NCI-H1694 treated with DMSO at 0.1 percent for 48 hours (cell line): ENCODE measurements around the gene ERICH2.

Experiments
- DNase-seq: peaks from one replicate; lab custom pipeline; 2025; lab: John Stamatoyannopoulos, UW

Gene ERICH2

GRCh38 chr2:170763232-170763631 lies 6.9 kb upstream of the ERICH2 start:
- DNase-seq: no peak

GRCh38 chr2:170764880-170765261 lies 5.3 kb upstream of the ERICH2 start:
- DNase-seq: no peak

- DNase-seq: no peak
Measured at GRCh38 chr2:170766693-170767092, 3.5 kb upstream of the ERICH2 start.

GRCh38 chr2:170770606-170771420 lies 635 bp downstream of the ERICH2 start:
- DNase-seq: peak; percentile 60

- no peak for DNase-seq
Measured at GRCh38 chr2:170771421-170771937, 1.3 kb downstream of the ERICH2 start.

- DNase-seq: no peak
Measured at GRCh38 chr2:170772295-170772694, 2.1 kb downstream of the ERICH2 start.

- DNase-seq: no peak
Measured at GRCh38 chr2:170774074-170774473, 3.9 kb downstream of the ERICH2 start.

GRCh38 chr2:170778900-170779299 lies 8.7 kb downstream of the ERICH2 start:
- no peak for DNase-seq

- DNase-seq: no peak
Measured at GRCh38 chr2:170779304-170779703, 9.1 kb downstream of the ERICH2 start.

- no peak for DNase-seq
Measured at GRCh38 chr2:170782673-170783072, 12.5 kb downstream of the ERICH2 start.

GRCh38 chr2:170783549-170783948 lies 13.4 kb downstream of the ERICH2 start:
- no peak for DNase-seq

- no peak for DNase-seq
Measured at GRCh38 chr2:170798996-170799395, 28.8 kb downstream of the ERICH2 start.

- DNase-seq: no peak
Measured at GRCh38 chr2:170806548-170806947, 36.4 kb downstream of the ERICH2 start.

- peak; percentile 85 for DNase-seq
Measured at GRCh38 chr2:170812710-170813600, 42.8 kb downstream of the ERICH2 start.

- no peak for DNase-seq
Measured at GRCh38 chr2:170813611-170814532, 43.7 kb downstream of the ERICH2 start.

- no peak for DNase-seq
Measured at GRCh38 chr2:170814533-170815230, 44.5 kb downstream of the ERICH2 start.

- DNase-seq: no peak
Measured at GRCh38 chr2:170815311-170815710, 45.1 kb downstream of the ERICH2 start.

- peak; percentile 78 for DNase-seq
Measured at GRCh38 chr2:170815746-170816503, 45.7 kb downstream of the ERICH2 start.

- peak; percentile 64 for DNase-seq
Measured at GRCh38 chr2:170816504-170817092, 46.4 kb downstream of the ERICH2 start, which contains the start of gene GAD1. Gene GAD1, plus strand, starts transcription at chr2:170816887. Its CDS starts 1,705 bp downstream, at chr2:170818592.
